ENCODE results near the gene CTNS.
A peak's percentile ranks its signal among the peaks of the same experiment; 100 is the strongest.

The CTNS gene

GRCh38 chr17:3645310-3645709 lies 8.8 kb downstream of the CTNS start:
- in situ Hi-C loops (cut with MboI; ENCODE audit: low pct_unique_long_range_greater_than_20kb, low sequenced_read_pairs, unreplicated experiment), result no loop called here
- TF ChIP-seq CTCF (IDR thresholded peaks at IDR 0.05; ENCODE audit: extremely low read depth, insufficient read depth, missing control alignments), result no peak
- no peak for DNase-seq (ENCODE audit: low spot score)

DNA sequence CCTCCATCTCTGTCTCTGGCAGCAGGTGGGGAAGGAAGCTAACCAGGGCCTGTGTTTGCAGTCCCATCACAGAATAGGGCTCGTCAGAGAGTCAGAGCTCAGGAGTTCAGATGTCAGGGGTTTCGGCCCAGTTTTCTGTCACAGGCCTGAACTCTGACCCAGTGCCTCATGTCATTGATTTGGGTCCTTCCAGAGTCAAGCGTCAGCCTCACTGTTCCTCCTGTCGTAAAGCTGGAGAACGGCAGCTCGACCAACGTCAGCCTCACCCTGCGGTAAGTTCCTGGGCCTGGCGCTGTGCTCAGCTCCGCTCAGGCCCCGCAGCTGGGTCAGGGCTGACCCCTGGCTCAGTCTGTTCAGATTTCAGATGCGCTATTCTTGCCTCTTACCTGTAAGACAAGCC lies 10.7 kb downstream of the CTNS start:
- no peak for DNase-seq (ENCODE audit: low spot score)
- in situ Hi-C loops (cut with MboI; ENCODE audit: low pct_unique_long_range_greater_than_20kb, low sequenced_read_pairs, unreplicated experiment), result no loop called here
- TF ChIP-seq CTCF (IDR thresholded peaks at IDR 0.05; ENCODE audit: extremely low read depth, insufficient read depth, missing control alignments), result no peak

- peak; percentile 63 for TF ChIP-seq CTCF (IDR thresholded peaks at IDR 0.05; ENCODE audit: extremely low read depth, insufficient read depth, missing control alignments)
- DNase-seq (ENCODE audit: low spot score), result peak; percentile 67
- in situ Hi-C loops (cut with MboI; ENCODE audit: low pct_unique_long_range_greater_than_20kb, low sequenced_read_pairs, unreplicated experiment), result no loop called here
Observed at GRCh38 chr17:3647769-3648555, 11.4 kb downstream of the CTNS start.

GRCh38 chr17:3655766-3656165 lies 19.2 kb downstream of the CTNS start:
- in situ Hi-C loops (cut with MboI; ENCODE audit: low pct_unique_long_range_greater_than_20kb, low sequenced_read_pairs, unreplicated experiment), result loop anchor here (25.0 kb wide), 1 partner anchor 618 kb away; no protein-coding TSS in a partner anchor
- DNase-seq (ENCODE audit: low spot score), result no peak
- no peak for TF ChIP-seq CTCF (IDR thresholded peaks at IDR 0.05; ENCODE audit: extremely low read depth, insufficient read depth, missing control alignments)

- in situ Hi-C loops (cut with MboI; ENCODE audit: low pct_unique_long_range_greater_than_20kb, low sequenced_read_pairs, unreplicated experiment), result loop anchor here (25.0 kb wide), 1 partner anchor 619 kb away; no protein-coding TSS in a partner anchor
Observed at GRCh38 chr17:3656353-3656752, 19.8 kb downstream of the CTNS start.

More at GRCh38 chr17:3656353-3656752, 19.8 kb downstream of the CTNS start:
- no peak for DNase-seq (ENCODE audit: low spot score)
- no peak for TF ChIP-seq CTCF (IDR thresholded peaks at IDR 0.05; ENCODE audit: extremely low read depth, insufficient read depth, missing control alignments)
